ENCODE measurements around the gene SDE2. TPM values are rescaled to one million over a fixed set of nuclear protein-coding genes. Genes with fewer than 3 reads are reported as not detected.

Gene SDE2
- total and polyA plus RNA-seq, 10 of the 15 experiments (the other 5 are each of a cell fraction or from before 2014, with no cell fraction given) = 2.7 to 19.4 (median 12.6) TPM

DNA sequence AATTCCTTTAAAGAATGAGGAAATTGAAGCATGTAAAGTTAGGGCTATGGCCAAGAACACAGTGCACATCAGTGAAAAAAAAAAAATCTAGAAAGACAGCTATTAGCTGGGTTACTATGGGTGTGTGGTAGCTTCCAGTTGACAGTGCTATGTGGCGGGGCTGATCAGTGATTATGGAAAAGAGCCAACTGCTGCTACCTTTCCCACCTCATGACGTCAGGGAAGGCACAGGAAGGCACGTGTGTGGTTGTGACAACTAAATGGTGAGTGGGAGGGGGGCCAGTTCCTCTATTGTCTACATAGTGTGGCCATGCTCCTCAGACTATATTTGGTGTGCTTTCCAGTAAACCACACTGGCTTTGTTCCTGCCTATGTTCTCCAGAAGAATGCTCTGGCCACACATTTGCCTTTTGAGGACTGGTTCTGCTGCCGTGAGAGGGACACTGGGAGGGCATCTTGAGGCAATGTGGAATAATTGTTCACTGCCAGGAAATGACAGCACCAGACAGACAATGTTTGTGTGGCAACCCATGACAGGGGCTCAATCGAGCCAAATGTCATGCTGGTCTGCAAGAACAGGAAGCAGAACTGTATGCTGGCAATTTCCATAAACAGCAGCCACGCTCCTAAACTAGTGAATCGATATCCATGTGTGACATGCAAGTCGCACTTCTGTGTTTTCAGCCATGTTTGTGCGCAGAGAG lies 3.0 kb upstream of the SDE2 start (continued):
- peak; percentile 59 for TF ChIP-seq USF1 (IDR thresholded peaks at IDR 0.05; ENCODE audit: borderline replicate concordance, extremely low read length, insufficient read depth, low read depth, low read length)
- peak; percentile 68 to 81; a peak in 2 of 4 replicates for TF ChIP-seq EP300 (IDR thresholded peaks at IDR 0.05; ENCODE audit: borderline replicate concordance in 1 of 2, control insufficient read depth in 1 of 2, low read depth in 2 of 2, low read length in 2 of 2)
- no peak for TF ChIP-seq STAT3 (IDR thresholded peaks at IDR 0.05; ENCODE audit: low read depth, low read length)
- peak in 1 of 2 experiments; percentile 62; a peak in 1 of 3 replicates for TF ChIP-seq EGR1 (IDR thresholded peaks at IDR 0.05; ENCODE audit: borderline replicate concordance in 1 of 2, low read depth in 2 of 2, low read length in 2 of 2)
- TF ChIP-seq SRF (IDR thresholded peaks at IDR 0.05; ENCODE audit: low read depth in 2 of 2, low read length in 2 of 2) = peak in 1 of 2 experiments; percentile 73; a peak in 2 of 4 replicates
- TF ChIP-seq, protein P1, sequence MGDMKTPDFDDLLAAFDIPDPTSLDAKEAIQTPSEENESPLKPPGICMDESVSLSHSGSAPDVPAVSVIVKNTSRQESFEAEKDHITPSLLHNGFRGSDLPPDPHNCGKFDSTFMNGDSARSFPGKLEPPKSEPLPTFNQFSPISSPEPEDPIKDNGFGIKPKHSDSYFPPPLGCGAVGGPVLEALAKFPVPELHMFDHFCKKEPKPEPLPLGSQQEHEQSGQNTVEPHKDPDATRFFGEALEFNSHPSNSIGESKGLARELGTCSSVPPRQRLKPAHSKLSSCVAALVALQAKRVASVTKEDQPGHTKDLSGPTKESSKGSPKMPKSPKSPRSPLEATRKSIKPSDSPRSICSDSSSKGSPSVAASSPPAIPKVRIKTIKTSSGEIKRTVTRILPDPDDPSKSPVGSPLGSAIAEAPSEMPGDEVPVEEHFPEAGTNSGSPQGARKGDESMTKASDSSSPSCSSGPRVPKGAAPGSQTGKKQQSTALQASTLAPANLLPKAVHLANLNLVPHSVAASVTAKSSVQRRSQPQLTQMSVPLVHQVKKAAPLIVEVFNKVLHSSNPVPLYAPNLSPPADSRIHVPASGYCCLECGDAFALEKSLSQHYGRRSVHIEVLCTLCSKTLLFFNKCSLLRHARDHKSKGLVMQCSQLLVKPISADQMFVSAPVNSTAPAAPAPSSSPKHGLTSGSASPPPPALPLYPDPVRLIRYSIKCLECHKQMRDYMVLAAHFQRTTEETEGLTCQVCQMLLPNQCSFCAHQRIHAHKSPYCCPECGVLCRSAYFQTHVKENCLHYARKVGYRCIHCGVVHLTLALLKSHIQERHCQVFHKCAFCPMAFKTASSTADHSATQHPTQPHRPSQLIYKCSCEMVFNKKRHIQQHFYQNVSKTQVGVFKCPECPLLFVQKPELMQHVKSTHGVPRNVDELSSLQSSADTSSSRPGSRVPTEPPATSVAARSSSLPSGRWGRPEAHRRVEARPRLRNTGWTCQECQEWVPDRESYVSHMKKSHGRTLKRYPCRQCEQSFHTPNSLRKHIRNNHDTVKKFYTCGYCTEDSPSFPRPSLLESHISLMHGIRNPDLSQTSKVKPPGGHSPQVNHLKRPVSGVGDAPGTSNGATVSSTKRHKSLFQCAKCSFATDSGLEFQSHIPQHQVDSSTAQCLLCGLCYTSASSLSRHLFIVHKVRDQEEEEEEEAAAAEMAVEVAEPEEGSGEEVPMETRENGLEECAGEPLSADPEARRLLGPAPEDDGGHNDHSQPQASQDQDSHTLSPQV (IDR thresholded peaks at IDR 0.05) = peak; percentile 78; the same call in 1 of the 2 replicates
- no peak for TF ChIP-seq CBX3 (IDR thresholded peaks at IDR 0.05; ENCODE audit: borderline replicate concordance, low read depth)
- peak; percentile 94 for TF ChIP-seq SPI1 (IDR thresholded peaks at IDR 0.05; ENCODE audit: borderline replicate concordance, insufficient read depth, low read depth, low read length)
- no peak for TF ChIP-seq SMC3 (IDR thresholded peaks at IDR 0.05; ENCODE audit: borderline replicate concordance, low read length)
- TF ChIP-seq, protein P2, sequence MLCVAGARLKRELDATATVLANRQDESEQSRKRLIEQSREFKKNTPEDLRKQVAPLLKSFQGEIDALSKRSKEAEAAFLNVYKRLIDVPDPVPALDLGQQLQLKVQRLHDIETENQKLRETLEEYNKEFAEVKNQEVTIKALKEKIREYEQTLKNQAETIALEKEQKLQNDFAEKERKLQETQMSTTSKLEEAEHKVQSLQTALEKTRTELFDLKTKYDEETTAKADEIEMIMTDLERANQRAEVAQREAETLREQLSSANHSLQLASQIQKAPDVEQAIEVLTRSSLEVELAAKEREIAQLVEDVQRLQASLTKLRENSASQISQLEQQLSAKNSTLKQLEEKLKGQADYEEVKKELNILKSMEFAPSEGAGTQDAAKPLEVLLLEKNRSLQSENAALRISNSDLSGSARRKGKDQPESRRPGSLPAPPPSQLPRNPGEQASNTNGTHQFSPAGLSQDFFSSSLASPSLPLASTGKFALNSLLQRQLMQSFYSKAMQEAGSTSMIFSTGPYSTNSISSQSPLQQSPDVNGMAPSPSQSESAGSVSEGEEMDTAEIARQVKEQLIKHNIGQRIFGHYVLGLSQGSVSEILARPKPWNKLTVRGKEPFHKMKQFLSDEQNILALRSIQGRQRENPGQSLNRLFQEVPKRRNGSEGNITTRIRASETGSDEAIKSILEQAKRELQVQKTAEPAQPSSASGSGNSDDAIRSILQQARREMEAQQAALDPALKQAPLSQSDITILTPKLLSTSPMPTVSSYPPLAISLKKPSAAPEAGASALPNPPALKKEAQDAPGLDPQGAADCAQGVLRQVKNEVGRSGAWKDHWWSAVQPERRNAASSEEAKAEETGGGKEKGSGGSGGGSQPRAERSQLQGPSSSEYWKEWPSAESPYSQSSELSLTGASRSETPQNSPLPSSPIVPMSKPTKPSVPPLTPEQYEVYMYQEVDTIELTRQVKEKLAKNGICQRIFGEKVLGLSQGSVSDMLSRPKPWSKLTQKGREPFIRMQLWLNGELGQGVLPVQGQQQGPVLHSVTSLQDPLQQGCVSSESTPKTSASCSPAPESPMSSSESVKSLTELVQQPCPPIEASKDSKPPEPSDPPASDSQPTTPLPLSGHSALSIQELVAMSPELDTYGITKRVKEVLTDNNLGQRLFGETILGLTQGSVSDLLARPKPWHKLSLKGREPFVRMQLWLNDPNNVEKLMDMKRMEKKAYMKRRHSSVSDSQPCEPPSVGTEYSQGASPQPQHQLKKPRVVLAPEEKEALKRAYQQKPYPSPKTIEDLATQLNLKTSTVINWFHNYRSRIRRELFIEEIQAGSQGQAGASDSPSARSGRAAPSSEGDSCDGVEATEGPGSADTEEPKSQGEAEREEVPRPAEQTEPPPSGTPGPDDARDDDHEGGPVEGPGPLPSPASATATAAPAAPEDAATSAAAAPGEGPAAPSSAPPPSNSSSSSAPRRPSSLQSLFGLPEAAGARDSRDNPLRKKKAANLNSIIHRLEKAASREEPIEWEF (IDR thresholded peaks at IDR 0.05; ENCODE audit: insufficient replicate concordance, low read depth, low read length) = no peak
- no peak for TF ChIP-seq FOXM1 (IDR thresholded peaks at IDR 0.05; ENCODE audit: low read depth, low read length)
- peak; percentile 89 for TF ChIP-seq RELB (IDR thresholded peaks at IDR 0.05; ENCODE audit: low read depth)
- no peak for TF ChIP-seq ZZZ3 (IDR thresholded peaks at IDR 0.05; ENCODE audit: control insufficient read depth, insufficient read length, low read depth)
